IPS-15b (cell line): ENCODE measurements around the gene GALNT17.
A peak's percentile ranks its signal among the peaks of the same experiment; 100 is the strongest.

ENCODE experiments used
- H3K27me3 ChIP-seq: one replicate; pipeline ENCODE4 v1.6.1; 2013; ENCODE audit warnings: low read length; ENCODE audit not compliant: control insufficient read depth, insufficient read depth
- H3K36me3 ChIP-seq: one replicate; pipeline ENCODE4 v1.6.1; 2013; ENCODE audit warnings: low read length; ENCODE audit not compliant: control insufficient read depth, insufficient read depth
- H3K4me1 ChIP-seq: one replicate; pipeline ENCODE4 v1.6.1; 2013; ENCODE audit warnings: mild to moderate bottlenecking, low read length; ENCODE audit not compliant: control insufficient read depth, insufficient read depth
- H3K4me3 ChIP-seq: one replicate; pipeline ENCODE4 v1.5.1; 2013; ENCODE audit warnings: low read depth, low read length
- H3K9ac ChIP-seq: one replicate; pipeline ENCODE4 v1.6.1; 2013; ENCODE audit warnings: low read depth, mild to moderate bottlenecking, low read length
- H3K9me3 ChIP-seq: one replicate; pipeline ENCODE4 v1.6.1; 2013; ENCODE audit warnings: mild to moderate bottlenecking, low read length; ENCODE audit not compliant: control insufficient read depth, insufficient read depth

Gene GALNT17

DNA sequence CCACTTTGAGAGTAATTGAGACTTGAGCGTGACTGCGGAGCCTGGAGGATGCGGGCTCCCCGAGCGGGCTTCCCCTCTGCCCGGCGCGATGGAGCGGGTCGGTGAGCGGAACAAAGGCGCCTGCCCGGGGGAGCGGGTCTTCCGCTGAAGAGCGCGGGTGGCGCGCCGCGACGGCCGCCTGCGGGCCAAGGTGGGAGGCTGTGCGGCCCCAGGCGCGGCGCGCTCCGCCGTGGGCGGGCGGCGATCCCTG lies at the start of gene GALNT17:
Gene GALNT17, plus strand, starts transcription at position 18 of the 250 bp plus-strand sequence.
- peaks cover 9% of the 10 kb centered on the region for H3K27me3 ChIP-seq
- no peaks in the 10 kb centered on the region for H3K9me3 ChIP-seq
- H3K4me3 ChIP-seq = peak within 1 kb of the TSS; percentile 70
- H3K36me3 ChIP-seq = no peaks in the 10 kb centered on the region
- peaks cover 8% of the 10 kb centered on the region for H3K4me1 ChIP-seq
- H3K9ac ChIP-seq = peak within 1 kb of the TSS; percentile 73

DNA sequence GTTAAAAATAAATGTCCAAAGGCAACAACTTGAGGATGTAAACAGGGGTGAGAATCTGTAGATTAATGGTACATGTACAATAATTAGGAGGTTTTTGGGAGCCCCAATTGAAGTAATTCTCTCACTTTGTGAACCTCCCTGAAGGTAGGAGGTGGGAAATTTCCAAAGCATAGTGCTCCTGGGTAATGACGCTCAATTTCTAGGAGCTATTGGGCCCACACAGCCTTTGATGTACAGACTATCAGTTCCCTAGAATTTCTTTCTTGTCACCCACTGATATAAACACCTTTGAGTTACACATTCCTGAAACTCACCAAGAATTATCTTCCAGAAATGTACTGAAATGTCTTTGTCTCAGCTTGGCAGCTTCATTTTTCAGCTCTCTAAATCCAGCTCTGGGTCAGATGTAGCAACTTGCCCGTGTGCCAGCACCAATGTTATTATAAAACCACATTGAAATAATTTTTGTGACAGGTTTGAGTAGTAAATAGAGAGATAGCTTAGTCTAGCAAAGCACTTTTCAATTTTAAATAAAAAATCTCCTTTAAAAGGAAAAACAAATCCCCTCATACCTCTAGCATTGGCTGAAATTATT lies 36.6 kb upstream of the GALNT17 start:
- Histone ChIP-seq H3K4me3 (no peak overlapping the region), H3K36me3 (no peaks in the 10 kb centered on the region), H3K9ac (no peak overlapping the region), H3K4me1 (no peaks in the 10 kb centered on the region), H3K27me3 (no peaks in the 10 kb centered on the region), H3K9me3 (no peaks in the 10 kb centered on the region)

DNA sequence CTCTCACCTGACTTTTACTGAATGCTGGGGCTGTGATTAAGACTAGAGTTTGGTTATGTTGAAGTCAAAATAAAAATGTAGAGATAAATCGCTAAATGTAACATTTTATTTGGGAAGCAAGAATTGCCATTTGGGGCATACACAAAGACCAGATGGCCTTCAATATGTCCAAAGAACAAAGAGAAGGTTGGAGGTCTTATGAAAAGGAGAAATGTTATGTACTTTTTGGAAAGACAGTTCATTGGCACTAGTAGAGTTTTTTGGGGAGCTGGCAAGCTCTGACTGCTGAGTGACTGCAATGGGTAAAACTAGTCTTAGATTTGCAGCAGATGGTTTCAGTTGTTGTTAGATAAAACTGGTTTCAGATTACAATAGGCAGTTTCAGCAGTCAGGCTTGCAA lies 35.6 kb upstream of the GALNT17 start:
- Histone ChIP-seq H3K27me3 (no peaks in the 10 kb centered on the region), H3K9ac (no peak overlapping the region), H3K9me3 (no peaks in the 10 kb centered on the region), H3K36me3 (no peaks in the 10 kb centered on the region), H3K4me1 (no peaks in the 10 kb centered on the region), H3K4me3 (no peak overlapping the region)

DNA sequence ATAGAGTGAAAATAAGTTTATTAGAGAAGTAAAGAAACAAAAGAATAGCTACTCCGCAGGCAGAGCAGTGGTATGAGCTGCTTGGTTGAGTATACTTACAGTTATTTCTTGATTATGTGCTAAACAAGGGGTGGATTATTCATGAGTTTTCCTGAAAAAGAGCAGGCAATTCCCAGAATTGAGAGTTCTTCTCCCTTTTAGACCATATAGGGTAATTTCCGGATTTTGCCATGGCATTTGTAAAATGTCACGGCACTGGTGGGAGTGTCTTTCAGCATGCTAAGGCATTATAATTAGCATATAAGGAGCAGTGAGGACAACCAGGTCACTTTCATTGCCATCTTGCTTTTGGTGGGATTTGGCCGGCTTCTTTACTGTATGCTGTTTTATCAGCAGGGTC lies 25.7 kb upstream of the GALNT17 start:
- Histone ChIP-seq H3K9me3 (no peaks in the 10 kb centered on the region), H3K9ac (no peak overlapping the region), H3K4me1 (no peaks in the 10 kb centered on the region), H3K27me3 (no peaks in the 10 kb centered on the region), H3K36me3 (no peaks in the 10 kb centered on the region), H3K4me3 (no peak overlapping the region)

- H3K9me3 ChIP-seq = no peaks in the 10 kb centered on the region
- H3K27me3 ChIP-seq = no peaks in the 10 kb centered on the region
- no peak overlapping the region for H3K4me3 ChIP-seq
- no peaks in the 10 kb centered on the region for H3K4me1 ChIP-seq
- no peak overlapping the region for H3K9ac ChIP-seq
- H3K36me3 ChIP-seq = no peaks in the 10 kb centered on the region
These were observed 19.5 kb upstream of the GALNT17 start for GRCh38 chr7:71112436-71112835.

DNA sequence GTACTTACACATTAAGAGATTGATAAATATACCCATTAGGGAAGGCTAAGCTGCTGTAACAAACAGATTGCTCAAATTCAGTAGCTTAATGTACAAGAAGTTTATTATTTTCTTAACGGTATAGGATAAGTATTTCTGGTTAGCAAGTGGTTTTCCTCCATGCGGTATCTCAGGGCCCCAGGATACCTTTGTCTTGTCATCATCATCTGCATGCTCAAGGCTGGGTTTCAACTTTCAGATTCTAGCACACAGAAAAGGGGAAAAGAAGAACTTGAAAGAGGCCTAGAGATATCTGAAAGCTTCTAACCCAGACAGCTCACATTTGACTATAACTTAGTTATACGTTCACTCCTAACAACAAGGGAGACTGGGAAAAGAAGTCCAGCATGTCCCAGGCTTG lies 11.8 kb upstream of the GALNT17 start:
- Histone ChIP-seq H3K4me1 (no peaks in the 10 kb centered on the region), H3K4me3 (no peak overlapping the region), H3K36me3 (no peaks in the 10 kb centered on the region), H3K27me3 (no peaks in the 10 kb centered on the region), H3K9me3 (no peaks in the 10 kb centered on the region), H3K9ac (no peak overlapping the region)

- Histone ChIP-seq H3K4me3 (no peak overlapping the region), H3K27me3 (peaks cover 8% of the 10 kb centered on the region), H3K9me3 (no peaks in the 10 kb centered on the region), H3K9ac (no peak overlapping the region), H3K36me3 (no peaks in the 10 kb centered on the region), H3K4me1 (peaks cover 5% of the 10 kb centered on the region)
These were observed 2.8 kb upstream of the GALNT17 start for GRCh38 chr7:71129126-71129525.

- no peak overlapping the region for H3K9ac ChIP-seq
- peaks cover 9% of the 10 kb centered on the region for H3K27me3 ChIP-seq
- no peak overlapping the region for H3K4me3 ChIP-seq
- H3K9me3 ChIP-seq = no peaks in the 10 kb centered on the region
- no peaks in the 10 kb centered on the region for H3K36me3 ChIP-seq
- H3K4me1 ChIP-seq = peaks cover 8% of the 10 kb centered on the region
These were observed 1.8 kb upstream of the GALNT17 start for GRCh38 chr7:71130031-71130679.

GRCh38 chr7:71131256-71132126 lies 453 bp upstream of the GALNT17 start:
- Histone ChIP-seq H3K4me1 (peaks cover 8% of the 10 kb centered on the region), H3K36me3 (no peaks in the 10 kb centered on the region), H3K27me3 (peaks cover 9% of the 10 kb centered on the region), H3K4me3 (peak overlapping the region; percentile 70), H3K9me3 (no peaks in the 10 kb centered on the region), H3K9ac (peak overlapping the region; percentile 73)

DNA sequence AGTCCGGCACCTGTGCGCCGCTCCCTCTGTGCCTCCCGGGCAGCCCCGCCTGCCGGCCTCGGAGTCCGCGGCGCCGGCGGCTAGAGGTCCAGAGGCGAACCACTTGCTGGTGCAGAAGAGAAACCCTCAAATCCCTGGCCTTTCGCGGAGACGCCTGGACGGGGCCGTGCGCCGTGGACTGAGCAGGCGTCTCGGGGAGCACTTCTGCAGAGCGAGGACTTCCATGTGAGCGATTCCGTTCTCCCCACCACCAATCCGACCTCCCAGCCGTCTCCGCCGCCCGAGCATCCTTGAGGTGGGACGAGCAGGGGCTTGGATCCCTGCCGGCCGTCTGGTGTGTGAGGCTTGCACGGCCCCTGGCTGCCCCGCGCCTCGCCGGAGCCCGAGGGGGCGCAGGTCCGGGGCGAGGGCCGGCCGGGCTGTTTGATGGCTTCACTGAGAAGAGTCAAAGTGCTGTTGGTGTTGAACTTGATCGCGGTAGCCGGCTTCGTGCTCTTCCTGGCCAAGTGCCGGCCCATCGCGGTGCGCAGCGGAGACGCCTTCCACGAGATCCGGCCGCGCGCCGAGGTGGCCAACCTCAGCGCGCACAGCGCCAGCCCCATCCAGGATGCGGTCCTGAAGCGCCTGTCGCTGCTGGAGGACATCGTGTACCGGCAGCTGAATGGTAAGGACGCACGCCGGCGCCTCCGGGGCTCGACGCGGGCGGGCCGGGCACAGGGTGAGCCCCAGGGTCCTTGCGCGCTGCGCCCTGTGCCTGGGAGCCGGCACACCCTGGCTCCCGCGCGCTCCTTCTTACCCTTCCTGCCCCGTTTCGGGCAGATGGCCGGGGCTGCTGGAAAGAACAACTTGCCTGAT lies 660 bp downstream of the GALNT17 start:
- H3K36me3 ChIP-seq = no peaks in the 10 kb centered on the region
- peaks cover 8% of the 10 kb centered on the region for H3K4me1 ChIP-seq
- H3K9me3 ChIP-seq = no peaks in the 10 kb centered on the region
- H3K27me3 ChIP-seq = peaks cover 9% of the 10 kb centered on the region
- peak overlapping the region; percentile 70 for H3K4me3 ChIP-seq
- H3K9ac ChIP-seq = no peak overlapping the region

DNA sequence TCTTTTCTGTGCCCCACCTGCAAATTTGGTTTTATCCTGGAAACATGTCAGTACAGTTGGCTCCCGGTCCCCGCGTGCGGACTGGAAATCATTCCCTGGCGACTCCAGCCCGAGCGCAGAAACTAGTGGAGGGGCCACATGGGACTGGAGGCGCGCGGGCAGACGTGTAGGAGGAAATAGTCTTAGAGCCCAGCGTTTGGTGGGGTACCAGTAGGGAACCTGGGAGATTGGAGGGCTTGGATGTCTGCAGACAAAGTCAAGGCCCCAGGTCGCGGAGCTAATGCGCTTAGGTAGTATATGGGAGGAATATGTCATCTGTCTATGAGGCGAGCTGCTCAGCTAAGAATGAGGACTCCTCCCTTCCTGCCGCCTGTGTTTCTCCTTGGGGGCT lies 1.3 kb downstream of the GALNT17 start:
- Histone ChIP-seq H3K4me3 (peak overlapping the region; percentile 70), H3K27me3 (peaks cover 9% of the 10 kb centered on the region), H3K9me3 (no peaks in the 10 kb centered on the region), H3K9ac (no peak overlapping the region), H3K36me3 (no peaks in the 10 kb centered on the region), H3K4me1 (peaks cover 8% of the 10 kb centered on the region)
